ENCODE data around the gene PFAS.
"Not testable (repeated sequence)": the region's sequence is repeated elsewhere in the genome, so short reads cannot be mapped to it uniquely, and the experiment has no call there.

PFAS gene

GRCh38 chr17:8248751-8249607 is at the start of gene PFAS:
Gene PFAS, plus strand, starts transcription at chr17:8249289. Its CDS starts 4,649 bp downstream, at chr17:8253938.
- DNase-seq (ENCODE audit: low spot score) = peak; percentile 93

GRCh38 chr17:8204761-8205555 is 44.1 kb upstream of the PFAS start:
- DNase-seq (ENCODE audit: low spot score) = no peak

GRCh38 chr17:8206536-8206935 is 42.6 kb upstream of the PFAS start:
- no peak for DNase-seq (ENCODE audit: low spot score)

GRCh38 chr17:8209907-8210760 is 39.0 kb upstream of the PFAS start, which contains the start of gene AURKB:
Gene AURKB, minus strand, starts transcription at chr17:8210575. Its CDS starts 351 bp downstream, at chr17:8210224.
- DNase-seq (ENCODE audit: low spot score) = peak; percentile 96

- DNase-seq (ENCODE audit: low spot score) = no peak
Measured at GRCh38 chr17:8210761-8211458, 38.2 kb upstream of the PFAS start.

GRCh38 chr17:8212312-8213180 is 36.5 kb upstream of the PFAS start:
- no peak for DNase-seq (ENCODE audit: low spot score)

GRCh38 chr17:8214000-8214399 is 35.1 kb upstream of the PFAS start:
- DNase-seq (ENCODE audit: low spot score) = not testable (repeated sequence)

- peak; percentile 94 for DNase-seq (ENCODE audit: low spot score)
Measured at GRCh38 chr17:8220783-8221662, 28.1 kb upstream of the PFAS start.

GRCh38 chr17:8221663-8222379 is 27.3 kb upstream of the PFAS start:
- peak; percentile 89 for DNase-seq (ENCODE audit: low spot score)

- DNase-seq (ENCODE audit: low spot score) = no peak
Measured at GRCh38 chr17:8222380-8222629, 26.8 kb upstream of the PFAS start.

- peak; percentile 97 for DNase-seq (ENCODE audit: low spot score)
Measured at GRCh38 chr17:8222630-8223355, 26.3 kb upstream of the PFAS start.

GRCh38 chr17:8223356-8224126 is 25.5 kb upstream of the PFAS start:
- peak; percentile 56 for DNase-seq (ENCODE audit: low spot score)

GRCh38 chr17:8224891-8225812 is 23.9 kb upstream of the PFAS start:
- no peak for DNase-seq (ENCODE audit: low spot score)

GRCh38 chr17:8225813-8226535 is 23.1 kb upstream of the PFAS start:
- peak; percentile 73 for DNase-seq (ENCODE audit: low spot score)

- DNase-seq (ENCODE audit: low spot score) = peak; percentile 83
Measured at GRCh38 chr17:8226536-8227237, 22.4 kb upstream of the PFAS start.
